ENCODE results near the gene B4GAT1. TPM values are rescaled to one million over a fixed set of nuclear protein-coding genes. Genes with fewer than 3 reads are reported as not detected.

B4GAT1 gene
- total and polyA plus RNA-seq, 2 of the 13 experiments (the other 11 are each of a cell fraction or from before 2014, with no cell fraction given): 40.4 to 109 TPM

- ChIA-PET CTCF (ENCODE audit: low intra/inter-chr PET ratio, low total read pairs) (no interaction called here), POLR2A (interaction anchor here (3.6 kb wide), 1 partner anchor 22 kb away, joined by 59 read pairs; no protein-coding TSS in a partner anchor)
- ATAC-seq (no peak), DNase-seq (ENCODE audit: low spot score) (no peak), FAIRE-seq (no peak)
- no peak overlapping the region for H3K4me2 ChIP-seq (ENCODE audit: low read depth, low read length)
- no peaks in the 10 kb centered on the region for H3K27me3 ChIP-seq (ENCODE audit: control insufficient read depth in 1 of 2, insufficient read depth in 2 of 2, low read length in 2 of 2)
- H4K20me1 ChIP-seq (ENCODE audit: insufficient read depth, low read length): no peaks in the 10 kb centered on the region
- no peak overlapping the region for H3K27ac ChIP-seq (ENCODE audit: extremely low read length, insufficient read depth, low read length)
- TF ChIP-seq EEA1 (CRISPR knock-in tag; IDR thresholded peaks at IDR 0.05; ENCODE audit: borderline replicate concordance) (no peak), ZNF326 (CRISPR knock-in tag; IDR thresholded peaks at IDR 0.05; ENCODE audit: borderline replicate concordance) (no peak), ZNF839 (CRISPR knock-in tag; IDR thresholded peaks at IDR 0.05; ENCODE audit: borderline replicate concordance) (no peak), FOXA3 (CRISPR knock-in tag; IDR thresholded peaks at IDR 0.05) (no peak), SNRNP70 (IDR thresholded peaks at IDR 0.05; ENCODE audit: low read depth, low read length) (no peak), SCMH1 (CRISPR knock-in tag; IDR thresholded peaks at IDR 0.05; ENCODE audit: borderline replicate concordance) (no peak), HES4 (CRISPR knock-in tag; IDR thresholded peaks at IDR 0.05; ENCODE audit: borderline replicate concordance) (no peak), GRHL1 (CRISPR knock-in tag; conservative IDR thresholded peaks at IDR 0.05) (no peak), ZNF777 (CRISPR knock-in tag; IDR thresholded peaks at IDR 0.05) (no peak)
- no TSS peak for BruUV-seq (replicated peaks)
- peaks cover 2% of the 10 kb centered on the region in 2 experiments; a peak in 2 of 5 replicates for H3K36me3 ChIP-seq (replicated peaks in 1 of 2; ENCODE audit: control insufficient read depth in 1 of 2, insufficient read depth in 2 of 2, low read length in 2 of 2)
- H3K4me1 ChIP-seq (ENCODE audit: insufficient read depth, low read length): peaks cover 31% of the 10 kb centered on the region
- H3K9me3 ChIP-seq (ENCODE audit: low read length): no peaks in the 10 kb centered on the region
- no peak overlapping the region for H2AFZ ChIP-seq (ENCODE audit: low read length)
- intact Hi-C loops (cut with micrococcal nuclease; ENCODE audit: unreplicated experiment) (no loop called here), in situ Hi-C loops (cut with HindIII; ENCODE audit: extremely low pct_ligation_motif_present, low pct_unique_long_range_greater_than_20kb) (no loop called here)
- whole genome bisulfite sequencing (ENCODE audit: low lambda C conversion rate): 93% methylated on average over 25 of the region's 29 CpGs
- no peak overlapping the region for H3K4me3 ChIP-seq (replicated peaks in 1 of 3; ENCODE audit: insufficient read depth in 1 of 3, low read depth in 2 of 3, low read length in 3 of 3)
- H3K9ac ChIP-seq (ENCODE audit: insufficient read depth, low read depth, low read length): no peak overlapping the region
- no peaks in the 10 kb centered on the region for H3K79me2 ChIP-seq (ENCODE audit: insufficient read depth, low read length)
Observed at GRCh38 chr11:66333896-66334604, 13.4 kb downstream of the B4GAT1 start.
